OCI-LY7 (cell line): ENCODE measurements around the gene TXN2. TPM values are rescaled to one million over a fixed set of nuclear protein-coding genes. Genes with fewer than 3 reads are reported as not detected.

ENCODE experiments used
- BruUV-seq: library from RNA; stranded (reverse); fragments of 400-500 nt; replicated peaks from 2 replicates; lab custom pipeline; 2021; lab: Mats Ljungman, UMichigan
- CTCF ChIA-PET: fragments of 300-600 bp; sonication (Branson Sonifier 250); formaldehyde crosslinking; loops from one replicate; lab custom pipeline; 2022; ENCODE audit warnings: antibody characterized with exemption; ENCODE audit not compliant: unreplicated experiment; lab: Charles Lee
- POLR2A ChIA-PET: fragments of 300-600 bp; sonication (Branson Sonifier 250); formaldehyde crosslinking; loops from one replicate; lab custom pipeline; 2022; ENCODE audit warnings: antibody characterized with exemption; lab: Charles Lee
- DNase-seq: peaks from one replicate; pipeline ENCODE4 v3.0.0-alpha.2; 2015; ENCODE audit warnings: low spot score
- H2AFZ ChIP-seq: fragments of 200-600 bp; sonication (generic), shearing (Covaris generic); 2 replicates; pipeline ENCODE4 v1.6.1; 2014; ENCODE audit warnings: mild to moderate bottlenecking, antibody characterized with exemption, low read length, moderate library complexity
- H3K27ac ChIP-seq: fragments of 200-600 bp; sonication (generic); 2 replicates; pipeline ENCODE4 v1.5.1; 2014; ENCODE audit warnings: mixed run types, low read depth, mild to moderate bottlenecking, moderate library complexity, low read length, inconsistent platforms; ENCODE audit not compliant: poor library complexity, severe bottlenecking
- H3K36me3 ChIP-seq: fragments of 200-600 bp; sonication (generic); 2 replicates; pipeline ENCODE4 v1.6.1; 2014; ENCODE audit warnings: mild to moderate bottlenecking, antibody characterized with exemption, low read length, moderate library complexity, mixed read lengths; ENCODE audit not compliant: insufficient read depth
- H3K4me1 ChIP-seq: fragments of 200-600 bp; sonication (generic); 2 replicates; pipeline ENCODE4 v1.5.1; 2014; ENCODE audit warnings: mild to moderate bottlenecking, low read length; ENCODE audit not compliant: insufficient read depth, poor library complexity, severe bottlenecking
- H3K4me2 ChIP-seq: fragments of 200-600 bp; sonication (generic); 2 replicates; pipeline ENCODE4 v1.6.1; 2014; ENCODE audit warnings: mild to moderate bottlenecking, low read length
- H3K4me3 ChIP-seq: fragments of 200-600 bp; sonication (generic); 2 replicates; pipeline ENCODE4 v1.5.1; 2014; ENCODE audit warnings: mild to moderate bottlenecking, low read depth, low read length; ENCODE audit not compliant: poor library complexity, severe bottlenecking
- H3K79me2 ChIP-seq: fragments of 200-600 bp; sonication (generic); 2 replicates; pipeline ENCODE4 v1.6.1; 2016; ENCODE audit warnings: low read depth, mild to moderate bottlenecking, low read length, moderate library complexity, mixed read lengths; ENCODE audit not compliant: insufficient read depth
- H3K9me2 ChIP-seq: fragments of 200-600 bp; sonication (generic); 2 replicates; pipeline ENCODE4 v1.6.1; 2016; ENCODE audit warnings: mild to moderate bottlenecking, low read length, mixed read lengths; ENCODE audit not compliant: insufficient read depth
- H3K9me3 ChIP-seq: fragments of 200-600 bp; sonication (generic); 2 replicates; pipeline ENCODE4 v1.6.1; 2014; ENCODE audit warnings: mild to moderate bottlenecking, mixed run types, low read length, mixed read lengths
- H4K20me1 ChIP-seq: fragments of 200-600 bp; sonication (generic); 2 replicates; pipeline ENCODE4 v1.6.1; 2014; ENCODE audit warnings: mild to moderate bottlenecking, antibody characterized with exemption, low read length, moderate library complexity, mixed read lengths; ENCODE audit not compliant: insufficient read depth
- CTCF ChIP-seq: fragments of 200-600 bp; sonication (generic); conservative IDR thresholded peaks from 2 replicates; pipeline ENCODE4 v1.5.1; 2014; ENCODE audit warnings: mild to moderate bottlenecking, antibody characterized with exemption, low read length, moderate library complexity, mixed read lengths
- EZH2phosphoT487 ChIP-seq: fragments of 200-600 bp; sonication (generic); IDR thresholded peaks from 2 replicates; pipeline ENCODE4 v1.6.1; 2018; ENCODE audit warnings: low read depth, borderline replicate concordance, mild to moderate bottlenecking, mixed run types, antibody characterized with exemption, low read length, moderate library complexity, mixed read lengths
- intact Hi-C: fragments of 100-400 bp; cut with micrococcal nuclease; formaldehyde crosslinking; loops from one replicate; pipeline ENCODE4 v1.10.0; 2022; ENCODE audit not compliant: unreplicated experiment
- total RNA-seq, 2 experiments: library from RNA; depleted of rRNA in 1 of 2; stranded (reverse); fragments of >200 nt in 1 of 2; shearing (Covaris generic) in 1 of 2; gene quantifications; 2 replicates each; pipeline ENCODE4 v1.2.3, GENCODE V29; 2014 to 2022

Gene TXN2
- total RNA-seq, 2 experiments from 2014 or later: 33.4 to 94.2 TPM

GRCh38 chr22:36492109-36492508, 10.7 kb upstream of the TXN2 start:
- intact Hi-C loops: no loop called here
- no peaks in the 10 kb centered on the region for H4K20me1 ChIP-seq
- H3K79me2 ChIP-seq: no peaks in the 10 kb centered on the region
- CTCF ChIA-PET: no interaction called here
- H3K4me2 ChIP-seq: no peak overlapping the region; the same call in 1 of the 2 replicates
- no peak for TF ChIP-seq CTCF
- no peak for TF ChIP-seq EZH2phosphoT487
- H3K27ac ChIP-seq: peak overlapping the region; percentile 11
- peaks cover 79% of the 10 kb centered on the region for H3K36me3 ChIP-seq
- no peak overlapping the region for H2AFZ ChIP-seq
- no peaks in the 10 kb centered on the region for H3K9me2 ChIP-seq
- peaks cover 27% of the 10 kb centered on the region for H3K4me1 ChIP-seq
- H3K9me3 ChIP-seq: peaks cover 6% of the 10 kb centered on the region
- POLR2A ChIA-PET: interaction anchor here (1.2 kb wide), 1 partner anchor 14 kb away, joined by 3 read pairs; no protein-coding TSS in a partner anchor
- no peak overlapping the region for H3K4me3 ChIP-seq
- DNase-seq: no peak
- BruUV-seq: no TSS peak

DNA sequence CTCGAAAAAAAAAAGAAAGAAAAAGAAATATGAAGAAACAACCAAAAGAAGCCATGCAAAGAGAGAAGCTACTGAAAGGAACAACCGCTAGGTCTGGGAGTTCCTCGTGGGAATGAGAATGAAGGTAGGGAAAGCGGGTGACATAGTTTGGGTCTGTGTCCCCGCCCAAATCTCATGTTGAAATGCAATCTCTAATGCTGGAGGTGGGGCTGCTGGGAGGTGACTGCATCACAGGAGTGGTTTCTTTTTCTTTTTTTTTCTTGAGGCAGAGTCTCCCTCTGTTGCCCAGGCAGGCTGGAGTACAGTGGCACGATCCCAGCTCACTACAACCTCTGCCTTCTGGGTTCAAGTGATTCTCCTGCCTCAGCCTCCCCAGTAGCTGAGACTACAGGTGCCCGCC, 9.7 kb upstream of the TXN2 start:
- no TSS peak for BruUV-seq
- intact Hi-C loops: no loop called here
- H3K27ac ChIP-seq: no peak overlapping the region
- no peak for DNase-seq
- peaks cover 10% of the 10 kb centered on the region for H3K9me3 ChIP-seq
- no peak overlapping the region for H2AFZ ChIP-seq
- no peaks in the 10 kb centered on the region for H3K9me2 ChIP-seq
- H3K4me1 ChIP-seq: peaks cover 27% of the 10 kb centered on the region
- H4K20me1 ChIP-seq: no peaks in the 10 kb centered on the region
- ChIA-PET CTCF (no interaction called here), POLR2A (no interaction called here)
- H3K79me2 ChIP-seq: no peaks in the 10 kb centered on the region
- peaks cover 84% of the 10 kb centered on the region for H3K36me3 ChIP-seq
- TF ChIP-seq CTCF (no peak), EZH2phosphoT487 (no peak)
- no peak overlapping the region for H3K4me3 ChIP-seq
- no peak overlapping the region for H3K4me2 ChIP-seq

- Histone ChIP-seq H3K36me3 (peaks cover 56% of the 10 kb centered on the region), H4K20me1 (no peaks in the 10 kb centered on the region), H3K9me3 (peaks cover 10% of the 10 kb centered on the region), H3K4me1 (peaks cover 7% of the 10 kb centered on the region), H3K4me3 (no peak overlapping the region), H3K9me2 (no peaks in the 10 kb centered on the region), H2AFZ (no peak overlapping the region), H3K4me2 (no peak overlapping the region), H3K79me2 (no peaks in the 10 kb centered on the region), H3K27ac (no peak overlapping the region)
- TF ChIP-seq CTCF (peak; percentile 77), EZH2phosphoT487 (no peak)
- ChIA-PET CTCF (no interaction called here), POLR2A (interaction anchor here (0.6 kb wide), 1 partner anchor 102 kb away, joined by 3 read pairs; no protein-coding TSS in a partner anchor)
- peak; percentile 53 for DNase-seq
- BruUV-seq: no TSS peak
- intact Hi-C loops: no loop called here
Measured at GRCh38 chr22:36486619-36487384, 5.4 kb upstream of the TXN2 start.
